SK-N-SH (cell line): ENCODE results near the gene RIC3. TPM values are rescaled to one million over a fixed set of nuclear protein-coding genes. Genes with fewer than 3 reads are reported as not detected.

Experiments
- CHD2 ChIP-seq: fragments of 150-350 bp; IDR thresholded peaks from 2 replicates; pipeline ENCODE4 v1.6.1; 2018; ENCODE audit warnings: low read length; ENCODE audit not compliant: partially characterized antibody
- ELF1 ChIP-seq: IDR thresholded peaks from 2 replicates; pipeline ENCODE4 v1.4.0; 2012
- EP300 ChIP-seq, 2 experiments: IDR thresholded peaks; 2 replicates each; pipeline versions ENCODE4 v1.4.0 to v1.6.1; 2012; ENCODE audit warnings: borderline replicate concordance in 1 of 2, low read depth in 1 of 2, low read length in 1 of 2
- FOSL2 ChIP-seq: IDR thresholded peaks from 2 replicates; pipeline ENCODE4 v1.4.0; 2012; ENCODE audit warnings: low read depth, mild to moderate bottlenecking, moderate library complexity, borderline replicate concordance
- FOXJ3 ChIP-seq: sonication (generic); formaldehyde crosslinking; IDR thresholded peaks from 2 replicates; pipeline ENCODE4 v1.5.1; 2020; ENCODE audit warnings: mild to moderate bottlenecking, missing genetic modification reagents
- GATA2 ChIP-seq: sonication (generic); formaldehyde crosslinking; IDR thresholded peaks from 2 replicates; pipeline ENCODE4 v1.5.0; 2020; ENCODE audit warnings: mild to moderate bottlenecking, missing genetic modification reagents
- JUND ChIP-seq: IDR thresholded peaks from 2 replicates; pipeline ENCODE4 v1.4.0; 2012
- MXI1 ChIP-seq: IDR thresholded peaks from 2 replicates; pipeline ENCODE4 v1.6.1; 2012; ENCODE audit warnings: mild to moderate bottlenecking, low read depth, low read length, improper control_type of control experiment
- NFIC ChIP-seq: IDR thresholded peaks from 2 replicates; pipeline ENCODE4 v1.4.0; 2012; ENCODE audit warnings: borderline replicate concordance
- POLR2AphosphoS5 ChIP-seq: IDR thresholded peaks from 2 replicates; pipeline ENCODE4 v1.6.1; 2012; ENCODE audit warnings: low read depth, low read length
- RFX5 ChIP-seq: IDR thresholded peaks from 2 replicates; pipeline ENCODE4 v1.6.1; 2012; ENCODE audit warnings: mild to moderate bottlenecking, improper control_type of control experiment, low read length
- RXRA ChIP-seq: IDR thresholded peaks from 2 replicates; pipeline ENCODE4 v1.4.0; 2012; ENCODE audit warnings: low read depth, mild to moderate bottlenecking, borderline replicate concordance
- SIN3A ChIP-seq: IDR thresholded peaks from 2 replicates; pipeline ENCODE4 v1.6.1; 2012; ENCODE audit warnings: low read depth, mild to moderate bottlenecking, low read length, moderate library complexity, borderline replicate concordance
- TEAD4 ChIP-seq: IDR thresholded peaks from 2 replicates; pipeline ENCODE4 v1.4.0; 2012; ENCODE audit warnings: mild to moderate bottlenecking, borderline replicate concordance; ENCODE audit not compliant: insufficient read depth
- YY1 ChIP-seq: IDR thresholded peaks from 2 replicates; pipeline ENCODE4 v1.4.0; 2012; ENCODE audit warnings: low read depth, mild to moderate bottlenecking
- polyA plus RNA-seq, 3 experiments: library from polyadenylated mRNA; depleted of rRNA; stranded (reverse); fragments of >200 nt; gene quantifications; 2 replicates each; pipeline ENCODE4 v1.2.3, GENCODE V29; 2012
- TF ChIP-seq, protein P1 (sequence below): IDR thresholded peaks from 2 replicates; pipeline ENCODE4 v1.6.1; 2012; ENCODE audit warnings: mild to moderate bottlenecking, low read depth, low read length, moderate library complexity
- TF ChIP-seq, protein P2 (sequence below): IDR thresholded peaks from 2 replicates; pipeline ENCODE4 v1.4.0; 2012; ENCODE audit warnings: low read depth
- TF ChIP-seq, protein P3 (sequence below): fragments of 150-350 bp; IDR thresholded peaks from 2 replicates; pipeline ENCODE4 v1.6.1; 2016; ENCODE audit warnings: mild to moderate bottlenecking, low read depth, low read length
- TF ChIP-seq, protein P4 (sequence below): IDR thresholded peaks from 2 replicates; pipeline ENCODE4 v1.4.0; 2012; ENCODE audit warnings: low read depth, borderline replicate concordance
- TF ChIP-seq, protein P5 (sequence below): fragments of 150-350 bp; IDR thresholded peaks from 2 replicates; pipeline ENCODE4 v1.6.1; 2017; ENCODE audit warnings: antibody characterized with exemption, low read length, low read depth, borderline replicate concordance

The RIC3 gene
- polyA plus RNA-seq, 1 of the 3 experiments (the other 2 are of a cell fraction): 0.54 TPM

DNA sequence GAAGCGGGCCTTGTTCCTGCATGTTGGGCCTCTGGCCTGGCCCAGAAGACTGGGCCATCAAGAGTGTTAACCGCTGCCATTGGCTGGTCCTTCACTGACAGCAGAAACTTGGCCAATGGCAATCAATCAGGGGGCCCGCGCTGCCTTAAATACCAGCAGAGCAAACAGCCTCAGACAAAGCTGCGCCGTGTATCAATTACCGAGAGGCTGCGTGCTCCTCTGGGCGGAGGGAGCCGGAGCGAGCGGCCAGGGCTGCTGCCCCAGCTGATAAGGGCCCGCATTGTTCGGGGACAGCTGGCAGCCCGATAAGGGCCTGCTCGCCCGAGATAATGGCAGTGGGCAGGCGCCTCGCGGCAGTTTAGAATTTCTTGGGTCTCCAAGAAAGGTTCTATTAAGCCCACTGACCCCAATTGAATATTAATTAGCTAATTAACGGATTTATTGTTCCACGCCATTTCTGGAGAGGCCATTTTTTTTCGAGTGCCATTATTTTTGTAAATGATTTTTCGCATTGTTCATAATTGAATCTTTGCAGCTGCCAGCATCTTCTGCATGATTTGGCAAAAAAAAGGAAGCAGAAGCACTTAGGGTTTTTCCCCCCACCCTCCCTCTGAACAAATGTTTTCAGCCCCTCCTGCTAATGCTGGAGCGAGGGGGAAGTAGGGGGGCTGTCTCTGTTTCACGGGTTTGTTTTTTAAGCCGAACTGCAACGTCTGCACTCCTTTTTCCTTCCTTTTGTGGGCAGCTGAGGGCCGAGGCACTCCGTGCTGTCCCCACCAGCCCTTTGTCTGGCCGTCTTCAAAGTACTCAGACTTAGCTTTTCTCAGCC, 37.6 kb upstream of the RIC3 start (continued):
- TF ChIP-seq, protein P1, sequence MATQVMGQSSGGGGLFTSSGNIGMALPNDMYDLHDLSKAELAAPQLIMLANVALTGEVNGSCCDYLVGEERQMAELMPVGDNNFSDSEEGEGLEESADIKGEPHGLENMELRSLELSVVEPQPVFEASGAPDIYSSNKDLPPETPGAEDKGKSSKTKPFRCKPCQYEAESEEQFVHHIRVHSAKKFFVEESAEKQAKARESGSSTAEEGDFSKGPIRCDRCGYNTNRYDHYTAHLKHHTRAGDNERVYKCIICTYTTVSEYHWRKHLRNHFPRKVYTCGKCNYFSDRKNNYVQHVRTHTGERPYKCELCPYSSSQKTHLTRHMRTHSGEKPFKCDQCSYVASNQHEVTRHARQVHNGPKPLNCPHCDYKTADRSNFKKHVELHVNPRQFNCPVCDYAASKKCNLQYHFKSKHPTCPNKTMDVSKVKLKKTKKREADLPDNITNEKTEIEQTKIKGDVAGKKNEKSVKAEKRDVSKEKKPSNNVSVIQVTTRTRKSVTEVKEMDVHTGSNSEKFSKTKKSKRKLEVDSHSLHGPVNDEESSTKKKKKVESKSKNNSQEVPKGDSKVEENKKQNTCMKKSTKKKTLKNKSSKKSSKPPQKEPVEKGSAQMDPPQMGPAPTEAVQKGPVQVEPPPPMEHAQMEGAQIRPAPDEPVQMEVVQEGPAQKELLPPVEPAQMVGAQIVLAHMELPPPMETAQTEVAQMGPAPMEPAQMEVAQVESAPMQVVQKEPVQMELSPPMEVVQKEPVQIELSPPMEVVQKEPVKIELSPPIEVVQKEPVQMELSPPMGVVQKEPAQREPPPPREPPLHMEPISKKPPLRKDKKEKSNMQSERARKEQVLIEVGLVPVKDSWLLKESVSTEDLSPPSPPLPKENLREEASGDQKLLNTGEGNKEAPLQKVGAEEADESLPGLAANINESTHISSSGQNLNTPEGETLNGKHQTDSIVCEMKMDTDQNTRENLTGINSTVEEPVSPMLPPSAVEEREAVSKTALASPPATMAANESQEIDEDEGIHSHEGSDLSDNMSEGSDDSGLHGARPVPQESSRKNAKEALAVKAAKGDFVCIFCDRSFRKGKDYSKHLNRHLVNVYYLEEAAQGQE: no peak
- TF ChIP-seq, protein P2, sequence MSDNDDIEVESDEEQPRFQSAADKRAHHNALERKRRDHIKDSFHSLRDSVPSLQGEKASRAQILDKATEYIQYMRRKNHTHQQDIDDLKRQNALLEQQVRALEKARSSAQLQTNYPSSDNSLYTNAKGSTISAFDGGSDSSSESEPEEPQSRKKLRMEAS: no peak
- TF ChIP-seq SIN3A (no peak), ELF1 (no peak), RFX5 (no peak), CHD2 (peak; percentile 72), EP300 (IDR thresholded peaks at IDR 0.05; ENCODE audit: borderline replicate concordance in 1 of 2, low read depth in 1 of 2, low read length in 1 of 2) (peak in 1 of 2 experiments; percentile 77; a peak in 2 of 4 replicates), GATA2 (CRISPR knock-in tag) (peak; percentile 98), YY1 (no peak), FOSL2 (no peak), JUND (no peak), TEAD4 (no peak), MXI1 (peak; percentile 61; the same call in 1 of the 2 replicates), NFIC (no peak), RXRA (no peak), POLR2AphosphoS5 (peak; percentile 42; the same call in 1 of the 2 replicates), FOXJ3 (CRISPR knock-in tag) (no peak)
- TF ChIP-seq, protein P3, sequence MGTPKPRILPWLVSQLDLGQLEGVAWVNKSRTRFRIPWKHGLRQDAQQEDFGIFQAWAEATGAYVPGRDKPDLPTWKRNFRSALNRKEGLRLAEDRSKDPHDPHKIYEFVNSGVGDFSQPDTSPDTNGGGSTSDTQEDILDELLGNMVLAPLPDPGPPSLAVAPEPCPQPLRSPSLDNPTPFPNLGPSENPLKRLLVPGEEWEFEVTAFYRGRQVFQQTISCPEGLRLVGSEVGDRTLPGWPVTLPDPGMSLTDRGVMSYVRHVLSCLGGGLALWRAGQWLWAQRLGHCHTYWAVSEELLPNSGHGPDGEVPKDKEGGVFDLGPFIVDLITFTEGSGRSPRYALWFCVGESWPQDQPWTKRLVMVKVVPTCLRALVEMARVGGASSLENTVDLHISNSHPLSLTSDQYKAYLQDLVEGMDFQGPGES: no peak
- TF ChIP-seq, protein P4, sequence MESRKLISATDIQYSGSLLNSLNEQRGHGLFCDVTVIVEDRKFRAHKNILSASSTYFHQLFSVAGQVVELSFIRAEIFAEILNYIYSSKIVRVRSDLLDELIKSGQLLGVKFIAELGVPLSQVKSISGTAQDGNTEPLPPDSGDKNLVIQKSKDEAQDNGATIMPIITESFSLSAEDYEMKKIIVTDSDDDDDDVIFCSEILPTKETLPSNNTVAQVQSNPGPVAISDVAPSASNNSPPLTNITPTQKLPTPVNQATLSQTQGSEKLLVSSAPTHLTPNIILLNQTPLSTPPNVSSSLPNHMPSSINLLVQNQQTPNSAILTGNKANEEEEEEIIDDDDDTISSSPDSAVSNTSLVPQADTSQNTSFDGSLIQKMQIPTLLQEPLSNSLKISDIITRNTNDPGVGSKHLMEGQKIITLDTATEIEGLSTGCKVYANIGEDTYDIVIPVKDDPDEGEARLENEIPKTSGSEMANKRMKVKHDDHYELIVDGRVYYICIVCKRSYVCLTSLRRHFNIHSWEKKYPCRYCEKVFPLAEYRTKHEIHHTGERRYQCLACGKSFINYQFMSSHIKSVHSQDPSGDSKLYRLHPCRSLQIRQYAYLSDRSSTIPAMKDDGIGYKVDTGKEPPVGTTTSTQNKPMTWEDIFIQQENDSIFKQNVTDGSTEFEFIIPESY: no peak
- TF ChIP-seq, protein P5, sequence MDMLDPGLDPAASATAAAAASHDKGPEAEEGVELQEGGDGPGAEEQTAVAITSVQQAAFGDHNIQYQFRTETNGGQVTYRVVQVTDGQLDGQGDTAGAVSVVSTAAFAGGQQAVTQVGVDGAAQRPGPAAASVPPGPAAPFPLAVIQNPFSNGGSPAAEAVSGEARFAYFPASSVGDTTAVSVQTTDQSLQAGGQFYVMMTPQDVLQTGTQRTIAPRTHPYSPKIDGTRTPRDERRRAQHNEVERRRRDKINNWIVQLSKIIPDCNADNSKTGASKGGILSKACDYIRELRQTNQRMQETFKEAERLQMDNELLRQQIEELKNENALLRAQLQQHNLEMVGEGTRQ: no peak
